Mononuclear cell (primary cell): ENCODE measurements around the gene OR5AS1. TPM values are rescaled to one million over a fixed set of nuclear protein-coding genes. Genes with fewer than 3 reads are reported as not detected.
"Not testable (repeated sequence)": the region's sequence is repeated elsewhere in the genome, so short reads cannot be mapped to it uniquely, and the experiment has no call there.

Experiments
- H3K27me3 ChIP-seq: 2 replicates; pipeline ENCODE4 v1.6.0; 2011; ENCODE audit warnings: low read length, control low read depth; ENCODE audit not compliant: insufficient read depth
- H3K4me1 ChIP-seq: 2 replicates; pipeline ENCODE4 v1.5.1; 2011; ENCODE audit warnings: mild to moderate bottlenecking, low read length, control low read depth; ENCODE audit not compliant: insufficient read depth
- H3K4me3 ChIP-seq: 2 replicates; pipeline ENCODE4 v1.5.1; 2011; ENCODE audit warnings: mild to moderate bottlenecking, low read length, moderate library complexity
- H3K9me3 ChIP-seq: 2 replicates; pipeline ENCODE4 v1.5.1; 2011; ENCODE audit warnings: low read depth, mild to moderate bottlenecking, control low read depth, low read length
- total RNA-seq: library from RNA; depleted of rRNA; stranded (reverse); fragments of >200 nt; gene quantifications from one replicate; pipeline ENCODE4 v1.2.3, GENCODE V29; 2012

OR5AS1 gene
- total RNA-seq = 0.10 TPM

DNA sequence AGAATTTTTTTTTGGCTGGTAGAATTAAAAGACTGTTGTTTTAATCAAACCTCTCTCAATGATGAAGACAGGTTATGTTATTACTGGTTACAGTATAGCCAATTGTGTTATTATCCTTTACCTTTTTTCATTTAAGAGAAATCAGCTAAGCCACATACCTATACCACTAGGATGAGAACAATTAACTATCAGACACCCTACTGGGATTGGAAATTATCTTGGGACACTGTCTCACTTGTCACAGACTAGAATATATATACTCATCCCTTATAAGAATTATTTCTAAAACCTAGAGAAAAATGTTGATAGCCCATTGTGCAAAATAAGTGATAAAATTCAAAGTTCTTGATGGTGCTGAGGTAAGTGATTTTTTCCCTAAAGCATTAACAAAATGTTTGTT, at the start of gene OR5AS1:
OR5AS1 (plus strand) TSS at position 301 of the 400 bp plus-strand sequence. CDS start 2,765 bp downstream, outside the sequence.
- H3K4me3 ChIP-seq = no peak within 1 kb of the TSS
- no peaks in the 10 kb centered on the region for H3K27me3 ChIP-seq
- no peaks in the 10 kb centered on the region for H3K4me1 ChIP-seq
- no peaks in the 10 kb centered on the region for H3K9me3 ChIP-seq

- Histone ChIP-seq H3K27me3 (no peaks in the 10 kb centered on the region), H3K4me1 (no peaks in the 10 kb centered on the region), H3K9me3 (peaks cover 4% of the 10 kb centered on the region), H3K4me3 (no peak within 1 kb of the TSS)
These were observed 32.9 kb upstream of the OR5AS1 start, which contains the start of gene OR5F1 for GRCh38 chr11:55994525-55994924. Gene OR5F1 (minus strand): TSS chr11:55994625. CDS start chr11:55994625, 0 bp downstream.

DNA sequence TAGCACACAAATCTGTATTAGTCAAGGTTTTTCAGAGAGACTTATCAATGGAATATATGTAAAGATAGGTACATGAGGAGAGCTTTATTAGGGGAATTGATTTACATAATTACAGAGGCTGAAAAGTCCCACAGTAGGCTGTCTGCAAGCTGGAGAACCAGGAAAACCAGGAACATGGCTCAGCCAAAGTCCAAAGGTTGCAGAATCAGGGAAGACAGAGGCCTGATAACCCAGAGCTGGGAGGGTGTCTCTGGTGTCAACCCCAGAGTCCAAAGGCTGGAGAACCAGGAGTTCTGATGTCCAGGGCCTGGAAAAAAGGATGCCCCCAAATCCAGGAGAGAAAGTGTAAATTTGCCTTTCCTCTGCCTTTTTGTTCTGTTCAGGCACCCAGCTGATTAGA, 16.7 kb upstream of the OR5AS1 start:
- Histone ChIP-seq H3K27me3 (no peaks in the 10 kb centered on the region), H3K9me3 (peaks cover 5% of the 10 kb centered on the region), H3K4me1 (no peaks in the 10 kb centered on the region), H3K4me3 (no peak overlapping the region)

- no peaks in the 10 kb centered on the region for H3K27me3 ChIP-seq
- H3K4me1 ChIP-seq = no peaks in the 10 kb centered on the region
- peaks cover under 1% of the 10 kb centered on the region for H3K9me3 ChIP-seq
- H3K4me3 ChIP-seq = no peak overlapping the region
These were observed 13.6 kb upstream of the OR5AS1 start for GRCh38 chr11:56013805-56014204.

DNA sequence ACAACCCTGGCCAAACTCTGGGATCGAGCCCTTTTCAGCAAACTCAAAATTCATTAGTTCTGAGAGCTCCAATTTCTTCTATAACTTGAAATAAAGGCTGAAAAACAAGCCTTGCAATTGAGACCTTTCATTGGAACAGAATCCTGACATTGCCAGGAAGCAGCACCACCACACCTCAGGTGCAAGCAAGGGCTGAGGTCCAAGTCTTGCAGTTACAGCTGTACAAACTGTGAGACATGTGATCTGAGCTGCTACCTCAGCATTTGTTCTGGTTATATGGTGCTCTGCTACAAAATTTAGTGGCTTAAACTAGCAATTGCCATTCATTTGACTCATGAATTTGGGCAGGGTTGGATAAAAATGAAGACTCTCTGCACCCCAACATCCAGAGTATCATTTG, 18.1 kb downstream of the OR5AS1 start:
- Histone ChIP-seq H3K27me3 (no peaks in the 10 kb centered on the region), H3K9me3 (no peaks in the 10 kb centered on the region), H3K4me1 (no peaks in the 10 kb centered on the region), H3K4me3 (no peak overlapping the region)

DNA sequence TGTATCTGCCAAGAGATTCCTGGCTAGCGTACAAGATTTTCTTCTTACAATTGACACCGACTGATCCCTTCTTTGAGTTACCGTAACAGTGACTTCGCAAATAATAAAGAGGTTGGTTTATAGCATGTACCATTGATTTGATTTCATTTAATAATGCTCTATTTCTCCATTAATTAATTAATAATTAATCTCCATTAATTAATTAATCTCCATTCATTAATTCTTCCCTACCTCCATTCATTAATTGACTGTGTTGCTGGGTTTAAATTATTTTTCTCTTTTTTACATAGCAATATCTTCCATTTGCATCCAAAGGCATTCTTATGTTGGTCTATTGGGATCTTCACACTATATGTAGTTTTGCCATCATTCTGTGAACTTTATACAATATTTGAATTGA, 21.0 kb downstream of the OR5AS1 start:
- H3K4me3 ChIP-seq = no peak overlapping the region
- H3K4me1 ChIP-seq = no peaks in the 10 kb centered on the region
- no peaks in the 10 kb centered on the region for H3K9me3 ChIP-seq
- H3K27me3 ChIP-seq = no peaks in the 10 kb centered on the region

- H3K9me3 ChIP-seq = no peaks in the 10 kb centered on the region
- no peaks in the 10 kb centered on the region for H3K4me1 ChIP-seq
- H3K4me3 ChIP-seq = no peak overlapping the region
- no peaks in the 10 kb centered on the region for H3K27me3 ChIP-seq
These were observed 22.0 kb downstream of the OR5AS1 start for GRCh38 chr11:56049487-56049886.

GRCh38 chr11:56056366-56056765, 28.9 kb downstream of the OR5AS1 start:
- not testable (repeated sequence) for H3K9me3 ChIP-seq, H3K27me3 ChIP-seq, H3K4me3 ChIP-seq, H3K4me1 ChIP-seq

DNA sequence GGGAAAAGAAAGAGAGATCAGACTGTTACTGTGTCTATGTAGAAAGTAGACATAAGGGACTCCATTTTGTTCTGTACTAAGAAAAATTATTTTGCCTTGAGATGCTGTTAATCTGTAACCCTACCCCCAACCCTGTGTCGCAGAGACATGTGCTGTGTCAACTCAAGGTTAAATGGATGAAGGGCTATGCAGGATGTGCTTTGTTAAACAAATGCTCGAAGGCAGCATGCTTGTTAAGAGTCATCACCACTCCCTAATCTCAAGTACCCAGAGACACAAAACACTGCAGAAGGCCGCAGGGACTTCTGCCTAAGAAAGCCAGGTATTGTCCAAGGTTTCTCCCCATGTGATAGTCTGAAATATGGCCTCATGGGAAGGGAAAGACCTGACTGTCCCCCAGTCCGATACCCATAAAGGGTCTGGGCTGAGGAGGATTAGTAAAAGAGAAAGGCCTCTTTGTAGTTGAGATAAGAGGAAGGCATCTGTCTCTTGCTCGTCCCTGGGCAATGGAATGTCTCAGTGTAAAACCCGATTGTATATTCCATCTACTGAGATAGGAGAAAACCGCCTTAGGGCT, 30.3 kb downstream of the OR5AS1 start:
- H3K4me1 ChIP-seq, H3K27me3 ChIP-seq, H3K4me3 ChIP-seq, H3K9me3 ChIP-seq: not testable (repeated sequence)

GRCh38 chr11:56058260-56058780, 30.9 kb downstream of the OR5AS1 start:
- not testable (repeated sequence) for H3K4me3 ChIP-seq, H3K27me3 ChIP-seq, H3K9me3 ChIP-seq, H3K4me1 ChIP-seq

DNA sequence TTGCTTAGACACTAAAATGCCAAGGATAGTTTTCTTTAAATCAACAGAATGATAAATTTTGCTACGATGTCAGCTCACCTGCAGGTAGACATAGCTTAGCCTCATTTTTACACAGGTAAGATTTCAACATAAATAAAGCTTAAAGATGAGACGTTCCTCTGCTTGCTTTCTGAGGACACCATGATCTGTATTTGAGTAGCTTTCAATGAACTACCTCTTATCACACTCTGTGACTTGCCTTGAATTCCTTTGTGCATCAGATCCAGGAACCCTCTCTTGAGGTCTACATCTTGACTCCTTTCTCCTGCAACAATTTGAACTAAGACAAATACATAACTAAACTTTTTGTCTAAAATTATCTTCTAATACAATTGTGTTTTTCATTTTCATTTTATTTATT, 39.5 kb downstream of the OR5AS1 start:
- H3K4me1 ChIP-seq = no peaks in the 10 kb centered on the region
- peaks cover 9% of the 10 kb centered on the region for H3K9me3 ChIP-seq
- H3K4me3 ChIP-seq = no peak overlapping the region
- no peaks in the 10 kb centered on the region for H3K27me3 ChIP-seq

Other genes with a start within 250 kb of the OR5AS1 start
- not detected for gene OR5D14, start 232.1 kb upstream of the OR5AS1 start, total RNA-seq
- gene OR5L1, start 216.3 kb upstream of the OR5AS1 start, total RNA-seq = not detected
- not detected for gene OR5D18, start 208.0 kb upstream of the OR5AS1 start, total RNA-seq
- not detected for gene OR5L2, start 200.4 kb upstream of the OR5AS1 start, total RNA-seq
- not detected for gene OR5D16, start 188.9 kb upstream of the OR5AS1 start, total RNA-seq
- not detected for gene TRIM51, start 144.4 kb upstream of the OR5AS1 start, total RNA-seq
- gene OR5W2, start 113.1 kb upstream of the OR5AS1 start, total RNA-seq = not detected
- gene OR5I1, start 91.3 kb upstream of the OR5AS1 start, total RNA-seq = not detected
- not detected for gene OR10AG1, start 57.7 kb upstream of the OR5AS1 start, total RNA-seq
- not detected for gene OR5F1, start 33.0 kb upstream of the OR5AS1 start, total RNA-seq
- not detected for gene OR8I2, start 65.7 kb downstream of the OR5AS1 start, total RNA-seq
- not detected for gene OR8H2, start 76.0 kb downstream of the OR5AS1 start, total RNA-seq
- gene OR8H3, start 94.7 kb downstream of the OR5AS1 start, total RNA-seq = not detected
- gene OR8J3, start 112.5 kb downstream of the OR5AS1 start, total RNA-seq = not detected
- not detected for gene OR8K5, start 132.7 kb downstream of the OR5AS1 start, total RNA-seq
- gene OR5J2, start 149.0 kb downstream of the OR5AS1 start, total RNA-seq = not detected
- not detected for gene OR5T2, start 206.6 kb downstream of the OR5AS1 start, total RNA-seq
- gene OR5T3, start 224.6 kb downstream of the OR5AS1 start, total RNA-seq = not detected
- not detected for gene OR5T1, start 246.5 kb downstream of the OR5AS1 start, total RNA-seq